Psoas muscle (tissue), 8 donors: ENCODE results near the gene ZBED2. TPM values are rescaled to one million over a fixed set of nuclear protein-coding genes. Genes with fewer than 3 reads are reported as not detected.
"Not testable (repeated sequence)": the region's sequence is repeated elsewhere in the genome, so short reads cannot be mapped to it uniquely, and the experiment has no call there.

Experiments used
- ATAC-seq, 4 donors: fragments of 200-7000 bp; cut with Tn5 transposase; one replicate each; pipeline ENCODE4 v1.9.1; 2020; ENCODE audit warnings: moderate library complexity in 3 of 4, mild to moderate bottlenecking in 2 of 4
- DNase-seq, 2 donors: peaks; one replicate each; pipeline ENCODE4 v3.0.0-alpha.2; 2020
- H3K27ac ChIP-seq: fragments of 200-600 bp; one replicate; pipeline ENCODE4 v1.8.0; 2022
- H3K27me3 ChIP-seq, 3 donors: fragments of 200-600 bp in 1 of 3; one replicate each; pipeline versions ENCODE4 v1.6.1 to v1.8.0; 2013 to 2022; ENCODE audit warnings: low read length in 2 of 3, mild to moderate bottlenecking in 2 of 3, moderate library complexity in 1 of 3; ENCODE audit not compliant: insufficient read depth in 3 of 3
- H3K36me3 ChIP-seq, 2 donors: fragments of 200-600 bp in 1 of 2; one replicate each; pipeline versions ENCODE4 v1.6.1 to v1.8.0; 2013 to 2022; ENCODE audit warnings: low read depth in 1 of 2, mild to moderate bottlenecking in 1 of 2, moderate library complexity in 1 of 2; ENCODE audit not compliant: insufficient read depth in 1 of 2
- H3K4me1 ChIP-seq: fragments of 200-600 bp; one replicate; pipeline ENCODE4 v1.8.0; 2022
- H3K4me3 ChIP-seq: fragments of 200-600 bp; one replicate; pipeline ENCODE4 v1.8.0; 2022; ENCODE audit warnings: mild to moderate bottlenecking
- H3K9me3 ChIP-seq: fragments of 200-600 bp; one replicate; pipeline ENCODE4 v1.8.0; 2022
- CTCF ChIP-seq: fragments of 200-600 bp; IDR thresholded peaks from one replicate; pipeline ENCODE4 v1.8.0; 2022; ENCODE audit warnings: antibody characterized with exemption
- WGBS, 3 donors: extraction: QIAGEN DNeasy Blood & Tissue Kit; methylation state at CpG; one replicate each; pipeline versions ENCODE4 v1.1.6 to v1.1.7; 2013; 5-methylcytosine and 5-hydroxymethylcytosine counted together
- intact Hi-C, 2 donors: fragments of 100-400 bp; cut with DNase I; formaldehyde crosslinking; loops; one replicate each; pipeline versions ENCODE4 v1.11.0 to v1.14.2; 2022
- polyA plus RNA-seq, 3 donors: library from polyadenylated mRNA; stranded (reverse); fragments of 200-250 nt; gene quantifications; one replicate each; pipeline ENCODE4 v1.2.3, GENCODE V29; 2013
- total RNA-seq, 4 donors: library from RNA; stranded (reverse); fragmentation: NEBNext Ultra II Directional in 2 of 4; extraction: Animal tissue kit (Norgen Biotek cat#: 25700) in 2 of 4; gene quantifications; one replicate each; pipeline versions ENCODE4 v1.2.1 to v1.2.4, GENCODE V29; 2021 to 2023
- donor health status: healthy with polysubstance abuse.
- donor health status: DM: no; HTN: no; CAD: no; lungs with moderate emphysema.
- donor health status: Bipolar disorder and iron deficiency.
- donor health status: healthy.
- donor health status: DM: yes; HTN: yes; CAD: no.
- donor health status: DM: no; HTN: no; CAD: no.
- donor health status: DM: no; HTN: no; CAD: no.
- donor health status: DM: yes; HTN: yes; CAD: no.

Gene ZBED2
- total and polyA plus RNA-seq, 7 donors, result not detected

DNA sequence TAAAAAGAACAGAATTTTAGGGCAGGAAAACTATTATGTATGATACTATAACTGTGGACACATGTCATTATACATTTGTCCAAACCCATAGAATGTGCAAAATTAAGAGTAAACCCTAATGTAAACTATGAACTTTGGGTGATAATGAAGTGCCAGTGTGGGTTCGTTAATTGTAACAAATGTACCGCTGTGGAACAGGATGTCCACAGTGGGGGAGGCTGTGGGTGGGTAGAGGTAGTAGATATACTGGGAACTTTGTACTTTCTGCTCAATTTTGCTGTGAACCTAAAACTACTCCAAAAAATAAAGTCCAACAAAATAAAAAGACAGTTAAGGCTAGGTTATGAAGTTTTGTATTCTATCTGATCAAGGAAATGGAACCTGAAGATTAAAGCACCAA lies 28.3 kb downstream of the ZBED2 start:
- Histone ChIP-seq H3K9me3 (no peaks in the 10 kb centered on the region), H3K4me1 (no peaks in the 10 kb centered on the region), H3K36me3 (no peaks in the 10 kb centered on the region), H3K27me3 (no peaks in the 10 kb centered on the region), H3K27ac (no peak overlapping the region), H3K4me3 (no peak overlapping the region)
- TF ChIP-seq CTCF, result no peak
- intact Hi-C loops, result no loop called here
- DNase-seq, result no peak
- no peak for ATAC-seq
- WGBS, 3 donors, result 54 to 92% (median 74%) methylated on average over 2 of the region's 2 CpGs

- H3K9me3 ChIP-seq, intact Hi-C loops, H3K36me3 ChIP-seq, H3K27ac ChIP-seq, DNase-seq, H3K4me1 ChIP-seq, ATAC-seq, H3K4me3 ChIP-seq, H3K27me3 ChIP-seq: not testable (repeated sequence)
- whole genome bisulfite sequencing, 3 donors, result 94 to 95% (median 94%) methylated on average over 14 to 16 of the region's 25 CpGs
These were observed 33.2 kb downstream of the ZBED2 start for GRCh38 chr3:111561902-111562301.

GRCh38 chr3:111548756-111549155 lies 46.4 kb downstream of the ZBED2 start:
- Histone ChIP-seq H3K9me3 (no peaks in the 10 kb centered on the region), H3K4me1 (no peaks in the 10 kb centered on the region), H3K27me3 (peaks cover 0 to 4% (median 0%) of the 10 kb centered on the region in 3 donors), H3K4me3 (no peak overlapping the region), H3K27ac (no peak overlapping the region), H3K36me3 (no peaks in the 10 kb centered on the region)
- no peak for DNase-seq
- intact Hi-C loops, result no loop called here
- no peak for TF ChIP-seq CTCF
- ATAC-seq, result no peak

GRCh38 chr3:111548092-111548491 lies 47.1 kb downstream of the ZBED2 start:
- intact Hi-C loops, result no loop called here
- no peak for ATAC-seq
- 84 to 91% (median 88%) methylated on average over 1 of the region's 1 CpG for WGBS, 3 donors
- H3K27me3 ChIP-seq, result peaks cover 0 to 4% (median 0%) of the 10 kb centered on the region in 3 donors
- no peaks in the 10 kb centered on the region for H3K36me3 ChIP-seq
- no peaks in the 10 kb centered on the region for H3K9me3 ChIP-seq
- TF ChIP-seq CTCF, result no peak
- no peak overlapping the region for H3K27ac ChIP-seq
- no peaks in the 10 kb centered on the region for H3K4me1 ChIP-seq
- no peak for DNase-seq
- H3K4me3 ChIP-seq, result no peak overlapping the region

DNA sequence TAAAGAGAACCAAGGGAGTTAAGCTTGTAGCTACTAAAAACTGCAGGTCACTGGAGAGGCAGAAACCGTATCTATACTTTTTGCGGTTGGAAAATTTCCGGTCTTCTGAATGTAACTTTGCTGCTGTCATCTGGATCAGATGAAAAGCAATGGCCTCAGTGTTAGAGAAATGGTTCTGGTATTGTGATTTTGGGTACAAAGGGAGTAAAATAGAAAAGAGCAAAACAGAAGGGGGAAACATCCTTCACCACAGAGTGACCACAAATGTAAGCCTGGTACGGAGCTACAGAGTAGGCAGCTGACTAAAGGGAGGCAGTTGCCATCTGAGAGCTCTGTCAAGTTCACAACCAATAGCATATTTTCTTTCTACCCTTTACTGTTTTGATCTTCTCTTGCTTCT lies 47.5 kb downstream of the ZBED2 start:
- H3K9me3 ChIP-seq, result no peaks in the 10 kb centered on the region
- no peak overlapping the region for H3K27ac ChIP-seq
- DNase-seq (no peak), ATAC-seq (no peak)
- no peaks in the 10 kb centered on the region for H3K4me1 ChIP-seq
- H3K4me3 ChIP-seq, result no peak overlapping the region
- peaks cover 0 to 4% (median 0%) of the 10 kb centered on the region in 3 donors for H3K27me3 ChIP-seq
- 74 to 82% (median 81%) methylated on average over 4 of the region's 4 CpGs for WGBS, 3 donors
- intact Hi-C loops, result no loop called here
- no peak for TF ChIP-seq CTCF
- H3K36me3 ChIP-seq, result no peaks in the 10 kb centered on the region
